ENCODE measurements around the gene CACNA2D3. TPM values are rescaled to one million over a fixed set of nuclear protein-coding genes. Genes with fewer than 3 reads are reported as not detected.
A peak's percentile ranks its signal among the peaks of the same experiment; 100 is the strongest.

Gene CACNA2D3
- polyA plus RNA-seq, 2 of the 4 experiments (the other 2 are of a cell fraction) = 0.04 to 0.05 TPM

DNA sequence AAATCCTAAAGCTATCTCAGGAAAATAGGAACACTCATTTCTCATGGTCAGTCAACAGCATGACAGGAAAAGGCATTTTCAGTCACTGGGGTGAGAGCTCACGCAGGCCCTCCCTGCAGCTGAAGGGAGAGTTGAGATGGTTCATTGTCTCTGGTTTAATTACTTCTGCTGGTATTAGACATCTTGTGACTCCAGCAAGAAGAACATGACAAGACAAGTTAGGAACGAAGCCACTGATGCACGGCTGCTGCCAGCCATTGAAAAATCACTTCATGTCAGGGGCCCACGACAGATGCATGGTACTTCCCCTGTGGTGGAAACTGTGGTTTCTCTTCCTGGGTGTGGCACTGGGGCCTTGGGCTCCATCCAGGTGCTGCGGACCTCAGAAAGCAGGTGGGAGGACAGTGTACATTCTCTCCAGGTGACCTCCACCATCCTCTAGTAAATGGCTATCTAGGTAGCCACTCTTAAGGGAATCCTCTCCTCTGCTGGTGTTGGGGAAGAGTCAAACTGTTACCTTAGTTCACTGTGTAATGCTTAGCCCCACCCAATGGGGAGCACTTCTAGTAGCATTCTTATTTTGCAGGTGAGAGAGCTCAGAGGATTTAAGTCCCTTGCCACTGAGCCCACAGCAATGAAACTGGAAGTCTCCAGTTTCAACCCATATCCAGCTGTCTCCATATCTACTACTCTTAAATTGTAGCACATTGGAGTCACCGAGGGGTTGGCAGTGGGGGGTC, 531.3 kb downstream of the CACNA2D3 start:
- TF ChIP-seq, protein P1, sequence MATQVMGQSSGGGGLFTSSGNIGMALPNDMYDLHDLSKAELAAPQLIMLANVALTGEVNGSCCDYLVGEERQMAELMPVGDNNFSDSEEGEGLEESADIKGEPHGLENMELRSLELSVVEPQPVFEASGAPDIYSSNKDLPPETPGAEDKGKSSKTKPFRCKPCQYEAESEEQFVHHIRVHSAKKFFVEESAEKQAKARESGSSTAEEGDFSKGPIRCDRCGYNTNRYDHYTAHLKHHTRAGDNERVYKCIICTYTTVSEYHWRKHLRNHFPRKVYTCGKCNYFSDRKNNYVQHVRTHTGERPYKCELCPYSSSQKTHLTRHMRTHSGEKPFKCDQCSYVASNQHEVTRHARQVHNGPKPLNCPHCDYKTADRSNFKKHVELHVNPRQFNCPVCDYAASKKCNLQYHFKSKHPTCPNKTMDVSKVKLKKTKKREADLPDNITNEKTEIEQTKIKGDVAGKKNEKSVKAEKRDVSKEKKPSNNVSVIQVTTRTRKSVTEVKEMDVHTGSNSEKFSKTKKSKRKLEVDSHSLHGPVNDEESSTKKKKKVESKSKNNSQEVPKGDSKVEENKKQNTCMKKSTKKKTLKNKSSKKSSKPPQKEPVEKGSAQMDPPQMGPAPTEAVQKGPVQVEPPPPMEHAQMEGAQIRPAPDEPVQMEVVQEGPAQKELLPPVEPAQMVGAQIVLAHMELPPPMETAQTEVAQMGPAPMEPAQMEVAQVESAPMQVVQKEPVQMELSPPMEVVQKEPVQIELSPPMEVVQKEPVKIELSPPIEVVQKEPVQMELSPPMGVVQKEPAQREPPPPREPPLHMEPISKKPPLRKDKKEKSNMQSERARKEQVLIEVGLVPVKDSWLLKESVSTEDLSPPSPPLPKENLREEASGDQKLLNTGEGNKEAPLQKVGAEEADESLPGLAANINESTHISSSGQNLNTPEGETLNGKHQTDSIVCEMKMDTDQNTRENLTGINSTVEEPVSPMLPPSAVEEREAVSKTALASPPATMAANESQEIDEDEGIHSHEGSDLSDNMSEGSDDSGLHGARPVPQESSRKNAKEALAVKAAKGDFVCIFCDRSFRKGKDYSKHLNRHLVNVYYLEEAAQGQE (IDR thresholded peaks at IDR 0.05) = no peak
- TF ChIP-seq KDM5A (IDR thresholded peaks at IDR 0.05) = no peak
- H3K9me3 ChIP-seq = no peaks in the 10 kb centered on the region
- H3K4me1 ChIP-seq = no peaks in the 10 kb centered on the region
- ATAC-seq (no peak), FAIRE-seq (no peak), DNase-seq (ENCODE audit: low read depth in 1 of 2, low spot score in 1 of 2) (no peak)
- 16% methylated on average over 6 of the region's 6 CpGs for WGBS (ENCODE audit: missing lambda C conversion rate)
- ChIA-PET POLR2A (no interaction called here), CTCF (no interaction called here)
- no peak overlapping the region for H3K4me2 ChIP-seq
- H3K4me3 ChIP-seq = no peak overlapping the region
- no peak overlapping the region for H3K27ac ChIP-seq

DNA sequence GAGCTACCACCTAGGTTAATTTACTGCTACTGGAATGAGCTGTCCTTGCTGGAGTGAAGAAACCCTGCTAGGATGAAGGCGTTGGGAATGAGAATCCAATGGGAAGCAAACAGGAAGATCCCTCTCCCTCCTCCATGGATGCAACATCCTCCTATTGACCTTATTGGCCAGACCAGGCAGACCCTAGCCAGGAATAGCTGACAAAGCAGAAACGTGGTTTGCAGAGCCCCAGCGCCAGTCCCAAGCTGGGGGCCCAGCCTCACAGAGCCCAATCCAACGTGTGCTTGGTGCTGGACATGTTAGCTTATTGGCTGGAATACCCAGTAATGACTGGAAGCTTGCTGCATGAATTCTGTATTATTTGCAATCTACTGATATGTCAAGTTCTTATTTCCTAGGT, 532.4 kb downstream of the CACNA2D3 start:
- Histone ChIP-seq H3K4me3 (no peak overlapping the region), H3K4me2 (no peak overlapping the region), H3K9me3 (no peaks in the 10 kb centered on the region), H3K4me1 (no peaks in the 10 kb centered on the region), H3K27ac (no peak overlapping the region)
- DNase-seq (ENCODE audit: low read depth in 1 of 2, low spot score in 1 of 2) (no peak), FAIRE-seq (no peak), ATAC-seq (no peak)
- TF ChIP-seq MAFK (IDR thresholded peaks at IDR 0.05; ENCODE audit: partially characterized antibody) = peak; percentile 46
- no peak for TF ChIP-seq NPAS2 (CRISPR knock-in tag; IDR thresholded peaks at IDR 0.05; ENCODE audit: borderline replicate concordance)
- no peak for TF ChIP-seq SREBF2 (IDR thresholded peaks at IDR 0.05)
- ChIA-PET POLR2A (no interaction called here), CTCF (no interaction called here)
- 5% methylated on average over 2 of the region's 4 CpGs for WGBS (ENCODE audit: missing lambda C conversion rate)

DNA sequence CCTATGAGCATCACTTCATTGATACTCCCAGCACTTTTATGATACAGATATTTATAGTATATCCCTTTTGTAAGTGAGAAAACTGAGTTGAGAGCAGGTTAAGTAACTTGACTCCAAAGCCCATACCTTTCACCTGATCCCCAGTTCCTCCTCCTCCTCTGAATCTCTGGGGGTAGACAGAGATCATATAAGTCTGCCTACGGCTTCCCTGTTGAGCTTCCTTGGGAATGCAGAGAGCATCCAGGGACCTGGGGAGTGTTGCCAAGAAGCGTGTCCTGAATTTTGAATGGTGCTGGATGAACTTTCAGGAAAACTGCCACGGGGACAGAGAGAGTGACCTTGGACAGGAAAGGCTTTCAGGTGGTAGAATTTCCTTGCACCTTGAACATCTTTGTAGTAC, 537.0 kb downstream of the CACNA2D3 start:
- Histone ChIP-seq H3K4me3 (no peak overlapping the region), H3K4me2 (no peak overlapping the region), H3K27ac (no peak overlapping the region), H3K9me3 (no peaks in the 10 kb centered on the region), H3K4me1 (no peaks in the 10 kb centered on the region)
- DNase-seq (ENCODE audit: low read depth in 1 of 2, low spot score in 1 of 2) (no peak), FAIRE-seq (no peak), ATAC-seq (no peak)
- CTCF ChIA-PET = no interaction called here
- POLR2A ChIA-PET = no interaction called here
- no peak for TF ChIP-seq ZSCAN20 (CRISPR knock-in tag; IDR thresholded peaks at IDR 0.05)
- TF ChIP-seq RCOR1 (IDR thresholded peaks at IDR 0.05; ENCODE audit: low read depth, low read length) = no peak
- no peak for TF ChIP-seq EHF (CRISPR knock-in tag; IDR thresholded peaks at IDR 0.05)
- TF ChIP-seq MYC (IDR thresholded peaks at IDR 0.05; ENCODE audit: borderline replicate concordance, low read length) = no peak
- TF ChIP-seq ESRRA (IDR thresholded peaks at IDR 0.05; ENCODE audit: borderline replicate concordance, low read length) = no peak
- TF ChIP-seq POLR2AphosphoS2 (conservative IDR thresholded peaks at IDR 0.05; ENCODE audit: low read length) = no peak
- TF ChIP-seq EHMT2 (IDR thresholded peaks at IDR 0.05; ENCODE audit: low read depth) = no peak
- no peak for TF ChIP-seq TFCP2L1 (CRISPR knock-in tag; IDR thresholded peaks at IDR 0.05)
- no peak for TF ChIP-seq MAX (IDR thresholded peaks at IDR 0.05)
- TF ChIP-seq ZFP36 (IDR thresholded peaks at IDR 0.05; ENCODE audit: borderline replicate concordance, partially characterized antibody) = no peak
- TF ChIP-seq BCL3 (IDR thresholded peaks at IDR 0.05) = no peak
- TF ChIP-seq, protein P2, sequence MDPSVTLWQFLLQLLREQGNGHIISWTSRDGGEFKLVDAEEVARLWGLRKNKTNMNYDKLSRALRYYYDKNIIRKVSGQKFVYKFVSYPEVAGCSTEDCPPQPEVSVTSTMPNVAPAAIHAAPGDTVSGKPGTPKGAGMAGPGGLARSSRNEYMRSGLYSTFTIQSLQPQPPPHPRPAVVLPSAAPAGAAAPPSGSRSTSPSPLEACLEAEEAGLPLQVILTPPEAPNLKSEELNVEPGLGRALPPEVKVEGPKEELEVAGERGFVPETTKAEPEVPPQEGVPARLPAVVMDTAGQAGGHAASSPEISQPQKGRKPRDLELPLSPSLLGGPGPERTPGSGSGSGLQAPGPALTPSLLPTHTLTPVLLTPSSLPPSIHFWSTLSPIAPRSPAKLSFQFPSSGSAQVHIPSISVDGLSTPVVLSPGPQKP (IDR thresholded peaks at IDR 0.05; ENCODE audit: low read depth, low read length) = no peak
- TF ChIP-seq HOXB5 (CRISPR knock-in tag; IDR thresholded peaks at IDR 0.05) = no peak
- TF ChIP-seq PHF8 (IDR thresholded peaks at IDR 0.05; ENCODE audit: borderline replicate concordance, low read depth) = no peak
- no peak for TF ChIP-seq ZC3H11A (IDR thresholded peaks at IDR 0.05)
- TF ChIP-seq, protein P1 (IDR thresholded peaks at IDR 0.05) = no peak
- TF ChIP-seq JUNB (IDR thresholded peaks at IDR 0.05) = no peak
- no peak for TF ChIP-seq ATOH8 (CRISPR knock-in tag; IDR thresholded peaks at IDR 0.05; ENCODE audit: low read depth)
- WGBS (ENCODE audit: missing lambda C conversion rate) = 0% methylated on average over 3 of the region's 3 CpGs

Measured in A549 (cell line).